ENCODE results near the gene CCDC68.

CCDC68 gene

GRCh38 chr18:54852780-54853675 lies 106.2 kb downstream of the CCDC68 start:
- H3K27me3 ChIP-seq (replicated peaks; ENCODE audit: insufficient read depth, low read length): no peaks in the 10 kb centered on the region
- no peaks in the 10 kb centered on the region for H3K36me3 ChIP-seq (replicated peaks; ENCODE audit: insufficient read depth, low read length)
- no peak overlapping the region for H3K4me2 ChIP-seq (ENCODE audit: low read depth, low read length)
- no peak for DNase-seq
- no peak overlapping the region for H3K9ac ChIP-seq (ENCODE audit: low read length)
- no peaks in the 10 kb centered on the region for H3K9me2 ChIP-seq (replicated peaks; ENCODE audit: insufficient read depth, low read length)
- H3K79me2 ChIP-seq (ENCODE audit: low read length): no peaks in the 10 kb centered on the region
- H4K20me1 ChIP-seq (ENCODE audit: insufficient read depth, low read length): no peaks in the 10 kb centered on the region
- no peak overlapping the region for H2AFZ ChIP-seq (ENCODE audit: low read length)
- H3K27ac ChIP-seq (ENCODE audit: low read length): no peak overlapping the region
- H3K4me3 ChIP-seq (ENCODE audit: low read length): no peak overlapping the region
- no peak for TF ChIP-seq CTCF (IDR thresholded peaks at IDR 0.05; ENCODE audit: low read length)
- TF ChIP-seq EZH2 (optimal IDR thresholded peaks at IDR 0.05; ENCODE audit: low read depth, low read length): no peak
- no peak for TF ChIP-seq EZH2phosphoT487 (IDR thresholded peaks at IDR 0.05; ENCODE audit: low read length)
- no peaks in the 10 kb centered on the region for H3K9me3 ChIP-seq (replicated peaks; ENCODE audit: insufficient read depth, low read length)
- H3F3A ChIP-seq (ENCODE audit: insufficient read depth, low read length): no peaks in the 10 kb centered on the region
- H3K4me1 ChIP-seq (ENCODE audit: low read length): no peaks in the 10 kb centered on the region

All from MM.1S (cell line).